Upper lobe of left lung (tissue), 6 donors: ENCODE measurements around the gene LRRC26. TPM values are rescaled to one million over a fixed set of nuclear protein-coding genes. Genes with fewer than 3 reads are reported as not detected.

Source experiments
- ATAC-seq, 2 donors: fragments of 200-7000 bp; cut with Tn5 transposase; one replicate each; pipeline ENCODE4 v1.9.1; 2022; ENCODE audit warnings: mild to moderate bottlenecking in 2 of 2, moderate library complexity in 2 of 2; ENCODE audit not compliant: low FRiP score in 2 of 2
- DNase-seq, 2 donors: peaks; one replicate each; pipeline ENCODE4 v3.0.0-alpha.2; 2019 to 2020
- H3K27ac ChIP-seq, 4 donors: fragments of 200-600 bp; sonication (generic); one replicate each; pipeline ENCODE4 v1.5.1; 2016 to 2019
- H3K27me3 ChIP-seq, 4 donors: fragments of 200-600 bp; sonication (generic); one replicate each; pipeline ENCODE4 v1.5.1; 2017 to 2019
- H3K36me3 ChIP-seq, 4 donors: fragments of 200-600 bp; sonication (generic); one replicate each; pipeline ENCODE4 v1.5.1; 2016 to 2019
- H3K4me1 ChIP-seq, 4 donors: fragments of 200-600 bp; sonication (generic); one replicate each; pipeline ENCODE4 v1.5.1; 2018 to 2019
- H3K4me3 ChIP-seq, 4 donors: fragments of 200-600 bp; sonication (generic); one replicate each; pipeline ENCODE4 v1.5.1; 2017 to 2019; ENCODE audit warnings: mild to moderate bottlenecking in 2 of 4, moderate library complexity in 1 of 4
- H3K9me3 ChIP-seq, 4 donors: fragments of 200-600 bp; sonication (generic); one replicate each; pipeline ENCODE4 v1.5.1; 2018 to 2019
- CTCF ChIP-seq, 6 experiments: fragments of 450-650 bp in 4 of 6; fragments of 200-600 bp in 2 of 6; sonication (generic) in 2 of 6; IDR thresholded peaks; one replicate each; pipeline ENCODE4 v1.5.1; 2016 to 2019; ENCODE audit warnings: antibody characterized with exemption in 6 of 6
- EP300 ChIP-seq, 4 donors: sonication (generic); formaldehyde crosslinking; IDR thresholded peaks; one replicate each; pipeline ENCODE4 v1.5.1; 2017; ENCODE audit warnings: antibody characterized with exemption in 4 of 4, control low read depth in 2 of 4
- POLR2A ChIP-seq, 4 donors: fragments of 450-650 bp; IDR thresholded peaks; one replicate each; pipeline ENCODE4 v1.5.1; 2016 to 2017; ENCODE audit warnings: antibody characterized with exemption in 4 of 4, mild to moderate bottlenecking in 2 of 4
- POLR2AphosphoS5 ChIP-seq, 2 donors: sonication (generic); formaldehyde crosslinking; IDR thresholded peaks; one replicate each; pipeline ENCODE4 v1.5.1; 2017; ENCODE audit warnings: antibody characterized with exemption in 2 of 2
- WGBS, 2 donors: methylation state at CpG; one replicate each; pipeline ENCODE4 v1.1.5; 2017 to 2018; 5-methylcytosine and 5-hydroxymethylcytosine counted together
- total RNA-seq, 6 donors: library from RNA; depleted of rRNA in 4 of 6; stranded (reverse); fragments of >200 nt in 4 of 6; gene quantifications; one replicate each; pipeline versions ENCODE4 v1.1.0 to v1.2.1, GENCODE V29; 2016 to 2021
- donor health status: DM: no; HTN: no; CAD: no; lungs with moderate emphysema.
- donor health status: DM: no; HTN: yes; CAD: no; lungs with severe emphysema.

Gene LRRC26
- total RNA-seq, 6 donors from 2014 or later: 0.46 to 6.3 (median 1.7) TPM; not detected in 2

GRCh38 chr9:137191691-137192447, 22.0 kb upstream of the LRRC26 start:
- DNase-seq: peak in 1 of 2 donors; percentile 71
- Histone ChIP-seq H3K4me3 (no peak overlapping the region), H3K27me3 (no peaks in the 10 kb centered on the region), H3K27ac (peak overlapping the region in 1 of 4 donors; percentile 35), H3K4me1 (peaks cover 24 to 59% (median 49%) of the 10 kb centered on the region in 4 donors), H3K9me3 (no peaks in the 10 kb centered on the region), H3K36me3 (peaks cover 7 to 36% (median 17%) of the 10 kb centered on the region in 4 donors)
- ATAC-seq: no peak
- no peak for TF ChIP-seq POLR2AphosphoS5 (IDR thresholded peaks at IDR 0.05)
- TF ChIP-seq EP300 (IDR thresholded peaks at IDR 0.05): no peak
- TF ChIP-seq CTCF (IDR thresholded peaks at IDR 0.05): no peak
- no peak for TF ChIP-seq POLR2A (IDR thresholded peaks at IDR 0.05)
- WGBS, 2 donors: 88 to 89% methylated on average over 9 to 13 of the region's 22 CpGs

- no peaks in the 10 kb centered on the region for H3K27me3 ChIP-seq
- TF ChIP-seq POLR2A (IDR thresholded peaks at IDR 0.05): no peak
- no peak for TF ChIP-seq EP300 (IDR thresholded peaks at IDR 0.05)
- TF ChIP-seq POLR2AphosphoS5 (IDR thresholded peaks at IDR 0.05): no peak
- no peak for TF ChIP-seq CTCF (IDR thresholded peaks at IDR 0.05)
- H3K9me3 ChIP-seq: no peaks in the 10 kb centered on the region
- DNase-seq (no peak), ATAC-seq (no peak)
- 77% methylated on average over 3 of the region's 3 CpGs; no CpG with 5 or more reads in 1 of the 2 donors for WGBS, 2 donors
- H3K4me3 ChIP-seq: no peak overlapping the region
- peaks cover 7 to 41% (median 20%) of the 10 kb centered on the region in 4 donors for H3K36me3 ChIP-seq
- H3K4me1 ChIP-seq: peaks cover 31 to 59% (median 51%) of the 10 kb centered on the region in 4 donors
- peak overlapping the region in 2 of 4 donors; percentile 15 to 35 for H3K27ac ChIP-seq
These were observed 21.4 kb upstream of the LRRC26 start for GRCh38 chr9:137191245-137191644.

GRCh38 chr9:137190315-137190856, 20.5 kb upstream of the LRRC26 start:
- 76 to 97% methylated on average over 5 to 6 of the region's 9 CpGs for WGBS, 2 donors
- Histone ChIP-seq H3K4me3 (no peak overlapping the region), H3K9me3 (no peaks in the 10 kb centered on the region), H3K4me1 (peaks cover 35 to 59% (median 50%) of the 10 kb centered on the region in 4 donors), H3K27me3 (no peaks in the 10 kb centered on the region), H3K27ac (peak overlapping the region; percentile 90 to 96 (median 94)), H3K36me3 (peaks cover 7 to 50% (median 28%) of the 10 kb centered on the region in 4 donors)
- DNase-seq (peak in 1 of 2 donors; percentile 47), ATAC-seq (no peak)
- TF ChIP-seq POLR2A (IDR thresholded peaks at IDR 0.05) (no peak), EP300 (IDR thresholded peaks at IDR 0.05) (no peak), POLR2AphosphoS5 (IDR thresholded peaks at IDR 0.05) (no peak), CTCF (IDR thresholded peaks at IDR 0.05) (no peak)

GRCh38 chr9:137189297-137190295, 19.7 kb upstream of the LRRC26 start:
- peak in 1 of 2 donors; percentile 59 for ATAC-seq

More at GRCh38 chr9:137189297-137190295, 19.7 kb upstream of the LRRC26 start:
- 30 to 36% methylated on average over 7 to 21 of the region's 23 CpGs for WGBS, 2 donors
- TF ChIP-seq POLR2AphosphoS5 (IDR thresholded peaks at IDR 0.05) (no peak), POLR2A (IDR thresholded peaks at IDR 0.05) (no peak), CTCF (IDR thresholded peaks at IDR 0.05) (no peak), EP300 (IDR thresholded peaks at IDR 0.05) (no peak)
- Histone ChIP-seq H3K27me3 (no peaks in the 10 kb centered on the region), H3K4me1 (peaks cover 35 to 55% (median 42%) of the 10 kb centered on the region in 4 donors), H3K36me3 (peaks cover 7 to 58% (median 35%) of the 10 kb centered on the region in 4 donors), H3K4me3 (peak overlapping the region; percentile 75 to 100 (median 86)), H3K9me3 (no peaks in the 10 kb centered on the region), H3K27ac (peak overlapping the region; percentile 90 to 96 (median 94))
- peak in 1 of 2 donors; percentile 44 for DNase-seq
